Measurements from ENCODE around the gene HSF2BP.
A peak's percentile ranks its signal among the peaks of the same experiment; 100 is the strongest.
"Not testable (repeated sequence)": the region's sequence is repeated elsewhere in the genome, so short reads cannot be mapped to it uniquely, and the experiment has no call there.

The HSF2BP gene

GRCh38 chr21:43659136-43660000, at the start of gene HSF2BP, which contains the start of gene RRP1B:
HSF2BP (minus strand) TSS chr21:43659488; CDS start chr21:43658096, 1,392 bp downstream.
RRP1B (plus strand) TSS chr21:43659560; CDS start chr21:43659665, 105 bp downstream.
- peak; percentile 92 for DNase-seq

GRCh38 chr21:43708745-43709381, 49.6 kb upstream of the HSF2BP start:
- no peak for DNase-seq

- no peak for DNase-seq
These were observed 48.2 kb upstream of the HSF2BP start for GRCh38 chr21:43707462-43707861.

GRCh38 chr21:43703035-43703880, 44.0 kb upstream of the HSF2BP start:
- no peak for DNase-seq

GRCh38 chr21:43702785-43703034, 43.4 kb upstream of the HSF2BP start:
- no peak for DNase-seq

- no peak for DNase-seq
These were observed 42.9 kb upstream of the HSF2BP start for GRCh38 chr21:43701936-43702784.

GRCh38 chr21:43699933-43700599, 40.8 kb upstream of the HSF2BP start:
- no peak for DNase-seq

GRCh38 chr21:43699492-43699777, 40.1 kb upstream of the HSF2BP start:
- DNase-seq = not testable (repeated sequence)

- no peak for DNase-seq
These were observed 38.7 kb upstream of the HSF2BP start for GRCh38 chr21:43697758-43698643.

GRCh38 chr21:43696214-43696613, 36.9 kb upstream of the HSF2BP start:
- no peak for DNase-seq

GRCh38 chr21:43694437-43695079, 35.3 kb upstream of the HSF2BP start:
- no peak for DNase-seq

- DNase-seq = no peak
These were observed 34.7 kb upstream of the HSF2BP start for GRCh38 chr21:43693981-43694380.

- no peak for DNase-seq
These were observed 33.7 kb upstream of the HSF2BP start for GRCh38 chr21:43692949-43693348.

GRCh38 chr21:43691801-43692200, 32.5 kb upstream of the HSF2BP start:
- DNase-seq = no peak

- DNase-seq = no peak
These were observed 32.0 kb upstream of the HSF2BP start for GRCh38 chr21:43691086-43691795.

GRCh38 chr21:43690346-43690745, 31.1 kb upstream of the HSF2BP start:
- no peak for DNase-seq

GRCh38 chr21:43689556-43690337, 30.5 kb upstream of the HSF2BP start:
- no peak for DNase-seq

GRCh38 chr21:43688906-43689305, 29.6 kb upstream of the HSF2BP start:
- DNase-seq = no peak

All from activated CD8-positive, alpha-beta memory T cell treated with anti-CD3 and anti-CD28 coated beads for 24 hours (primary cell).